KOPT-K1 (cell line): ENCODE results near the gene SMC4.
A peak's percentile ranks its signal among the peaks of the same experiment; 100 is the strongest.
"Not testable (repeated sequence)": the region's sequence is repeated elsewhere in the genome, so short reads cannot be mapped to it uniquely, and the experiment has no call there.

Experiments
- H3K27ac ChIP-seq: fragments of 200-600 bp; sonication (generic); 2 replicates; pipeline ENCODE4 v1.5.1; 2016; ENCODE audit warnings: antibody characterized with exemption, mild to moderate bottlenecking, low read depth, low read length; ENCODE audit not compliant: poor library complexity, severe bottlenecking
- H3K36me3 ChIP-seq: fragments of 200-600 bp; sonication (generic); 2 replicates; pipeline ENCODE4 v1.5.1; 2017; ENCODE audit warnings: antibody characterized with exemption, mild to moderate bottlenecking, low read length, moderate library complexity; ENCODE audit not compliant: insufficient read depth
- H3K9me3 ChIP-seq: fragments of 200-600 bp; sonication (generic); 2 replicates; pipeline ENCODE4 v1.5.1; 2017; ENCODE audit warnings: antibody characterized with exemption, low read length, mild to moderate bottlenecking; ENCODE audit not compliant: insufficient read depth, poor library complexity, severe bottlenecking

SMC4 gene

DNA sequence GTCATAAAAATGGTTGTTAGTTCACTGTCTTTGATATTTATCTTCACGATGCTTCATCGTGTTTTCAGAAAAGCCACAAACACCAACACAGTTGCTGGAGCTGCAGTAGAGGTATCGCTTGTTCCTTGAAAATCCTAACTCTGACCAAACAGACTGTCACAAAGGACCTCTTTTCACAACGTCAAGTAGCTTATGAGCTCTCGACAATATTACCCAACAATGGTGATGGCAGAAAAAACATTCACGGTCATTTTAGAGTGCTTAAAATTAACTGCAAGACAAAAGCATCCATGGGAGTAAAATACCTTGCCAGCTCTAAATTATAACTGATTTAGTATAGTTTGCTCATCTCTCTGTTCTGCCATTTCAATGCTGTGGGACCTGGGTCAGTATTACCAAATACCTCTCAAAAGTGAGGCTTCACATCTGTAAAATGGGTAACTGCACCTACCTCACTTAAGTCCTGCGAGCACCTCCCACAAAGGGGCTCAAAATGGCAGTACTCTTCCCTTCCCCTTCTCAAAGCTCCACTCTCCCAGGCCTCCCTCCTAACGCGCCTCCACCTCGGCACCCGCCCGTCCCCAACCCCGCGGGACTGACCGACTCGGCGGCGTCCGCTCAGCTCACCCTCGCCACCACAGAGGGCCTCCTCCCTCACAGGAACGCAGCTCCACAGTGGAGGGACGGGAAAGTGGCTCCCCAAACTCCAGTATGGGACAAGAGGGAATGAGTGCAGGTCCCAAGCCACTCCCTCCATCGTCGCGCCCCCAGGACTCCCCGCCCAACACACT, 49.6 kb downstream of the SMC4 start:
- H3K36me3 ChIP-seq: peaks cover 14% of the 10 kb centered on the region; the same call in 1 of the 2 replicates
- H3K9me3 ChIP-seq: no peaks in the 10 kb centered on the region
- peak overlapping the region; percentile 83 for H3K27ac ChIP-seq

DNA sequence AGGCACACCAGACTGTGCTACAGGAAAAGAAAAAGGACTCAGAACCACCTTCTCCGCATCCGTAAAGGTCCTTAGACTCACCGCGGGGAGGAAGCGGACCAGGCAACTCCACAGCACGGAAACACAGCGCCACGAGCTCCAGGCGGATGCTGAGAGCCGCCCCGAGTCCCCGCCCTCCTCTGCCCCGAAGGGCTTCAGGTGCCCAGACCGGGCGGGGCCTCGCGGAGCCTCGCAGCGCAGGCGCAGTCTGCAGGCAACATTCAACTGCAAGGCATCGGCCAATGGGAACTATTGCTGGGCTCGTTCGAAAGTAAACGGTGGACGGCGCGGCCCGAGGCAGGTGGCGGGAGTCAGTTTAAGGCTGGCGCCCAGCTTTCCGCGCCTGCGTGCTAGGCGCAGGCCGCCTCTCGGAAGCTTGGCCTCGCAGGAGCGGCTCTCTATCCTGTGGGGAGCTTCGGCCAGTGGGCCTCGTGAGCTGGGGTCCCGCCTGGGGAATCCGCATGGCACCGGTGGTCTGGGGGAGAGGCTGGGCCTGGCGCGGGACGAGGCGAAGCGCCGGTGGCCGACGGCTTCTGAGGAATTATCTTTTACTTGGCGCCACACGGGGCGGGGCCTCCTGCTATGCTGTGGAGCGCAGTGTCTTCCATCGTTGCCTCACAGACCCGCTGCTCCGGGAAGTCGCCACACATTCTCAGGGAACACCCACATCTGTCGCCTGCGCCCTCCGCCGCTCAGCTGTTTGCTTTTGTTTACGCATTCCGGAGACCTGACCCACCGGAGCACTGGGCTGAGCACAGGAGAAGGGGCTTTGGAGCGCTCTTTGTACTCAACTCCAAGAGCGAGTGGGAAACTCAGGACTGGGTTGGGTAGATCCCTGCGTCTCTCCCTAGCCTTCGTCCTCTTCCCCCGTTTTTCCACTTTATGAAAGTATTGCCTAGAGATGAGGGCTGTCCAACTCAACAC, 50.5 kb downstream of the SMC4 start, which contains the start of gene TRIM59:
TSS of gene TRIM59 (minus strand) at position 151 of the 963 bp plus-strand sequence. CDS start 10,603 bp downstream, outside the sequence.
- Histone ChIP-seq H3K36me3 (peaks cover 8% of the 10 kb centered on the region; the same call in 1 of the 2 replicates), H3K27ac (peak within 1 kb of the TSS; percentile 83), H3K9me3 (no peaks in the 10 kb centered on the region)

DNA sequence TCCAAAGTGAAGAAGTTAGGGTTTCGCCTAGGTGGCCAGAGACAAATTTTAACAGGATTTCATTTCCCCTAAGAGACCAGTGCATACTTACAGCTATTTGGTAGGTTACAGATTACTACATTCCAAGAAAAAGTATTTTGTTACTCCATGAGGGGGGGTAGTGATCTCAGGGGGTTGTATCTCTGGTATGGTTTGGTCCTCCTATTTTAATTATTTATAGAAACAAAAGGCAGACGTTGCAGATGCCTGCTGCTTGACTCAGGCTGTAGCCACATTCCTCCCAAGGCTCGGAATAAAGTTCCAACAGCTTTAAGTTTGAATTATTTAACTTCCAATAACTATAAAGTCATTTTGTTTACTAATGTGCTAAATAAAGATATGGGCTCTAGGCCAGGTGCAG, 51.4 kb downstream of the SMC4 start:
- Histone ChIP-seq H3K9me3 (no peaks in the 10 kb centered on the region), H3K36me3 (peaks cover 3% of the 10 kb centered on the region; the same call in 1 of the 2 replicates), H3K27ac (no peak overlapping the region)

GRCh38 chr3:160451602-160452001, 52.2 kb downstream of the SMC4 start:
- Histone ChIP-seq H3K36me3 (no peaks in the 10 kb centered on the region; the same call in 1 of the 2 replicates), H3K27ac (no peak overlapping the region)

DNA sequence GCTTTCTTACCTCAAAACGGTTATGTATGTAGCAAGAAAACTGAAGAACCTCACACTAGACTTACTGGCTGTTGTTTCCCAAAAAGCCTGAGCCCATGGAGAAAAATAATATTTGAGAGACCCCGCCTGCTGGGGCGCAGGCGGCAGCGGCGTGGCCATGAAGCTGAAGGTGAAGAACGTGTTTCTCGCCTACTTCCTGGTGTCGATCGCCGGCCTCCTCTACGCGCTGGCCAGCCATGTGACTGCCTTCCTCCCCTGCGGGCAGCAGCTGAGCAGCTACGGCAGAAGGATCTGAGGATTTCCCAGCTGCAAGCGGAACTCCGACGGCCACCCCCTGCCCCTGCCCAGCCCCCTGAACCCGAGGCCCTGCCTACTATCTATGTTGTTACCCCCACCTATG, 52.8 kb downstream of the SMC4 start:
- not testable (repeated sequence) for H3K36me3 ChIP-seq, H3K27ac ChIP-seq, H3K9me3 ChIP-seq

More at GRCh38 chr3:160451602-160452001, 52.2 kb downstream of the SMC4 start:
- no peaks in the 10 kb centered on the region for H3K9me3 ChIP-seq

DNA sequence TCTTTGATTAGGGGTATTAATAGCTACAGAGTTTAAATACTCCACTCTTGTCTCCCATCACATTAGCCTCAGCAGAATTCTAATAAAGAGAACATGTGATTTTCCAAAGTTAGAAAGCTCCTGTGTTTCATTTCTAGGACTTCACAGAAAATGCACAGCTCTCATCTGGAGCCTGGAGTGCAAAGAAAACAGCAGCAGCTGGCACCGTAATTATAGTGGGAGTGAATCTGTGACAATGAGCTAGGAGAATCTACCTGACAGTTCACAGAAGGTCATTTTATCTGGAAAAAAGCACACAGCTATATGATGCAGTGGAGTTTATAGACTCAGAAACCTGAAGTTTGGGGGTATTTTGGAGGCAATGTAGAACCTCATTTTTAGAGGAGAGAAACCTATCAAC, 55.5 kb downstream of the SMC4 start:
- Histone ChIP-seq H3K9me3 (no peaks in the 10 kb centered on the region), H3K27ac (no peak overlapping the region), H3K36me3 (no peaks in the 10 kb centered on the region)

DNA sequence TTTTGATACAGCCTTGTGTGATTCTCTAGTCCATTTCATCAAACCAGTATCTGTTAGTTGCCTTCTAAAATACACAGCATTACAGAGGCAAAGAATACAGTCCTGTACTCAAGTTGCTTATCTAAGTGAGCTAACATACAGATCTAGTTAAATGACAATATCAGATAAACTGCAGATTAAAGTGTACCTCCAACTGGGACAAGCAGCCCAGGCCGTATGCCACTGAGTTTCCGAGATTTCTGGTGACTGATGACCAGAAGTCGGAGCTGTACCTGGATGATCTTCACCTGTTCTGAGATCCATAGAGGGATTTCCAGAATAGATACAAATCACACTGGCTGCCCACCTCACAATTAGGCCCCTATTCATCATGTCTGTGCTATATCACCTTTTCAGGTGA, 56.4 kb downstream of the SMC4 start:
- no peak overlapping the region for H3K27ac ChIP-seq
- H3K9me3 ChIP-seq: no peaks in the 10 kb centered on the region
- H3K36me3 ChIP-seq: no peaks in the 10 kb centered on the region

GRCh38 chr3:160458151-160458550, 58.7 kb downstream of the SMC4 start:
- no peak overlapping the region for H3K27ac ChIP-seq
- H3K9me3 ChIP-seq: no peaks in the 10 kb centered on the region
- no peaks in the 10 kb centered on the region for H3K36me3 ChIP-seq

GRCh38 chr3:160459450-160459970, 60.1 kb downstream of the SMC4 start:
- Histone ChIP-seq H3K9me3 (no peaks in the 10 kb centered on the region), H3K27ac (no peak overlapping the region), H3K36me3 (no peaks in the 10 kb centered on the region)

GRCh38 chr3:160460033-160460432, 60.6 kb downstream of the SMC4 start:
- no peaks in the 10 kb centered on the region for H3K9me3 ChIP-seq
- H3K27ac ChIP-seq: no peak overlapping the region
- no peaks in the 10 kb centered on the region for H3K36me3 ChIP-seq

DNA sequence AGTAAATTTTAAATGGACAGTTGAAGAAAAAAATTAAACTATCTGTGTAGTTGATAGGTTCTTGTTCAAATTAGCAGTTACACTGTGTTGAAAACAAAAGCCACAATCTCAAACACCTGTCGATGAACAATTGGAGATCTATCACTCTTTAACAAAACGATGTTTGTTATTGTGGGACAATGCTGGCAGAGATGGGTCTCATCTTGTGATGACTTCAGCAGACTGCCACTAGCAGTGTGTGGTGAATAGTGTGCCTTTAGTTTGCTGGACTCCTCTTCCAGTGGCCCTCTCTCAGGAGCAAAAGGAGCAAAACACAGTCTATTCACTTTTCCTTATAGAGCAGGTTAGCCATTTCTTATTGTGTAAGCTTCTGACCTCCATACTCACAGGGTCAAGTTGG, 64.9 kb downstream of the SMC4 start:
- Histone ChIP-seq H3K27ac (no peak overlapping the region), H3K36me3 (no peaks in the 10 kb centered on the region), H3K9me3 (peaks cover 3% of the 10 kb centered on the region)

GRCh38 chr3:160464971-160465370, 65.5 kb downstream of the SMC4 start:
- no peaks in the 10 kb centered on the region for H3K36me3 ChIP-seq
- no peak overlapping the region for H3K27ac ChIP-seq
- peaks cover 9% of the 10 kb centered on the region for H3K9me3 ChIP-seq

DNA sequence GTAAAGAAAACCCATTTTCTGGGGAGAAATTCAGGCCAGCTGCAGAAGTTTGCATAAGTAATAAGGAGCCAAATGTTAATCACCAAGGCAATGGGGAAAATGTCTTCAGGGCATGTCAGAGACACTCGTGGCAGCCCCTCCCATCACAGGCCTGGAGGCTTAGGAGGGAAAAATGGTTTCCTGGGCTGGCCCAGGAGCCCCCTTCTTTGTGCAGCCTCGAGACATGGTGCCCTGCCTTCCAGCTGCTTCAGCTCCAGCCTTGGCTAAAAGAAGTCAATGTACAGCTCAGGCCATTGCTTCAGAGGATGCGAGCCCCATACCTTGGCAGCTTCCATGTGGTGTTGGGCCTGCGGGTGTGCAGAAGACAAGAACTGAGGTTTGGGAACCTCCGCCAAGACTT, 70.7 kb downstream of the SMC4 start:
- Histone ChIP-seq H3K27ac (no peak overlapping the region), H3K36me3 (no peaks in the 10 kb centered on the region), H3K9me3 (peaks cover 34% of the 10 kb centered on the region)

DNA sequence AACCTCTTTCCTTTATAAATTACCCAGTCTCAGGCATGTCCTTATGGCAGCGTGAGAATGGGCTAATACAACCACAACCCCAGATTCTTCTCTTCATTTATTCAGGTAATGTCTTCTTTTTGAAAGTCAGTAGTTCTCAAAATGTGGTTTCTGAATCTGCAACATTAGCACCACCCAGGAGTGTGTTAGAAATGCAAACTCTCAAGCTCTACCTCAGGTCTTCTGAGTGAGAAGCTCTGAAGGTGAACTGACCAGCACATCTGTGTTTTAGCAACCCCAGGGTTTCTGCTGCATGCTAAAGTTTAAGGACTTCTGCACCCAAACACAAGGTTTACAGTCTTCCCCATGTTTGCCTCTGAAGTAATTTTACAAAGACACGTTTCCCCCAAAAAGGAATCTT, 72.4 kb downstream of the SMC4 start:
- Histone ChIP-seq H3K36me3 (no peaks in the 10 kb centered on the region), H3K9me3 (peaks cover 34% of the 10 kb centered on the region), H3K27ac (no peak overlapping the region)

DNA sequence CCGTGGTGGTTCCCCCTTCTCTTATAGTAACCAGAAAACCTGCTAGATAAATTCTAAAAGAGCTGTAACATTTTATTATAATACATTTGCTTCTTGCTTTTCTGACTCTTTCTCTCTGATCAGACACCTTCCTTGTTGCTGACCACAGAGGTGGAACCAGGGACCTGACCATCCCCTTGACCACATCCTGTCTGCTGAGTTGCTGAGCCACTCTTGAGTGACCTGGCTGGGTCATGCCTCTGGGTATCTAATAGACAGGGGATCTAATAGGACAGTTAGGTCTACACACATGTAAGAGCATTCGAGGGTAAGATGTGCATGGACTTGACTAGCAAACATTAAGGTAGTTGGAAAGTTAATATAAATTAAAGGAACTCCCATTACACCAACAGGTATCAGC, 72.9 kb downstream of the SMC4 start:
- H3K9me3 ChIP-seq: peaks cover 34% of the 10 kb centered on the region
- no peaks in the 10 kb centered on the region for H3K36me3 ChIP-seq
- H3K27ac ChIP-seq: no peak overlapping the region
